Measurements from ENCODE around the gene ABCB7. TPM values are rescaled to one million over a fixed set of nuclear protein-coding genes. Genes with fewer than 3 reads are reported as not detected.
"Not testable (repeated sequence)": the region's sequence is repeated elsewhere in the genome, so short reads cannot be mapped to it uniquely, and the experiment has no call there.

ABCB7 gene
- total RNA-seq, 1 donor from 2014 or later: 35.9 TPM

DNA sequence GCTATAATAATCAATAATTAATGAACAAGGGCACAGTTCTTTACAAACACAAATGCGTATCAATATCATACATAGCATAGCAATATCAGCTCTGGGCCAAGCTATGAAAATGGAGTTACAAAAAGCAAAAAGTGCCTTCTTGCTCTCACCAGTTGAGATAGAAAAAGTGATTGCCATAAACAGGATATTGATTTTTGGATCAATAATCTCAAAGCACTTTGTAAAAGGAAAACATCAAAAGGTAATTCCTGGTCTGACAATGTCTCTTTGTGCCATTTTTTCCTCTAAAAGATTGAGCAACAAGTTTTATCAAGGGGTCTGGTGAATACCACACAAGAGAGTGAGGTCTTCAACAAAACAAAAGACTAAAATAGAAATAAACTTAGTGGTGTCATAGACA, 42.4 kb downstream of the ABCB7 start:
- no peak for ATAC-seq (ENCODE audit: poor library complexity)
- intact Hi-C loops (cut with DNase I): no loop called here
- no peak for DNase-seq

DNA sequence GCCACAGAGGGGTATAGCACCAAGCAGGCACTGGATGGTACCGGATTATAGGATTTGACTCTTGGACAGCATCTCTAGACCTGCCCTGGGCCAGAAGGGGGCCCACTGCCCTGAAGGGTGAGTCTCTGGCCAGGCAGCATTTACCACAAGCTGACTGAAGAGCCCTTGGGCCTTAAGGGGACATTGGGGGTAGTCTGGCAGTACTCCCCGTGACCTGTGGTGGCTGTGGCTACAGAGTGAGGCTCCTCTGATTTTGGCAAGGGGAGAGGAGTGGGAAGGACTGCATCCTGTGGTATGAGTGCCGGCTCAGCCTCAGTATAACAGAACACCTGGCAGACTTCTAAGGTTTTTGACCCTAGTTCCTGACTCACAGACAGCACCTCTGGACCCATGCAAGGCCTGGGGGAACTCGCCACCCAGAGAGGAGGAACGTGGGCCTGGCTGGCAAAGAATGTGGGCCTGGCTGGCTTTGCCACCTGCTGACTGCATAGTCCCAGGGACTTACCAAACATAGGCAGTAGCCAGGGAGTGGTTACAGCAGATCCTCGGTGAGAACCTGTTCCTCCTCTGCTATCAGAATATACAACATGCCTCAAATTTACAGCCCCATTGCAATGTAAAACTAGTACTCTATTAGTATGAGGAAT, 48.1 kb downstream of the ABCB7 start:
- ATAC-seq (ENCODE audit: poor library complexity) (peak; percentile 61), DNase-seq (peak; percentile 35)
- intact Hi-C loops (cut with DNase I): no loop called here

- DNase-seq (no peak), ATAC-seq (ENCODE audit: poor library complexity) (no peak)
- intact Hi-C loops (cut with DNase I): no loop called here
These were observed 49.3 kb downstream of the ABCB7 start for GRCh38 chrX:75106772-75107171.

GRCh38 chrX:75096331-75096730, 59.8 kb downstream of the ABCB7 start:
- no peak for ATAC-seq (ENCODE audit: poor library complexity)

GRCh38 chrX:75086731-75087195, 69.3 kb downstream of the ABCB7 start:
- no peak for DNase-seq
- no peak for ATAC-seq (ENCODE audit: poor library complexity)
- intact Hi-C loops (cut with DNase I): no loop called here

More at GRCh38 chrX:75096331-75096730, 59.8 kb downstream of the ABCB7 start:
- no peak for DNase-seq
- intact Hi-C loops (cut with DNase I): no loop called here

- no peak for DNase-seq
- ATAC-seq (ENCODE audit: poor library complexity): no peak
- intact Hi-C loops (cut with DNase I): no loop called here
These were observed 71.3 kb downstream of the ABCB7 start for GRCh38 chrX:75084757-75085156.

GRCh38 chrX:75076429-75076828, 79.7 kb downstream of the ABCB7 start:
- ATAC-seq (ENCODE audit: poor library complexity): no peak

GRCh38 chrX:75074475-75074874, 81.6 kb downstream of the ABCB7 start:
- DNase-seq (no peak), ATAC-seq (ENCODE audit: poor library complexity) (no peak)
- intact Hi-C loops (cut with DNase I): no loop called here

More at GRCh38 chrX:75076429-75076828, 79.7 kb downstream of the ABCB7 start:
- intact Hi-C loops (cut with DNase I): no loop called here
- no peak for DNase-seq

GRCh38 chrX:75071334-75071733, 84.7 kb downstream of the ABCB7 start:
- DNase-seq: no peak
- no peak for ATAC-seq (ENCODE audit: poor library complexity)
- intact Hi-C loops (cut with DNase I): no loop called here

GRCh38 chrX:75067931-75068330, 88.2 kb downstream of the ABCB7 start:
- ATAC-seq (ENCODE audit: poor library complexity): no peak
- DNase-seq: no peak
- intact Hi-C loops (cut with DNase I): no loop called here

DNA sequence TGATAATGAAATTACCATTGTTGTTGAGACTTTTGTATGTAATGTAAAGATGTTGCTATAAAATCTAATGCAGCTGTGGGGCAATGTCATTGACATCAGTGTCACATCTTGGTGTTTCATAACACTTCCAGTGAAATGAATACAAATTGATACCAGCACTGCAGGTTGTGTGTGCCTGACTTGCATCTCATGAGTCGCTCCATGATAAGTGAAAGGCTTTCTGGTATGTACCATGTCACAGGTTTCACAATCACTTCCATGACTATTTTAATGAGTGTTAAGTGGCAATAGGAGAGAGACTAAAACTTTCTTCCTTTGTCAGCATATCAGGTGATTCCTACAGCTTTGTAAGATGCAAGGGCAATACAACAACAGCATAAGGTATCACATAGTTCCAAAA, 94.4 kb downstream of the ABCB7 start:
- peak; percentile 36 for ATAC-seq (ENCODE audit: poor library complexity)
- intact Hi-C loops (cut with DNase I): no loop called here
- no peak for DNase-seq

GRCh38 chrX:75051047-75051446, 105.0 kb downstream of the ABCB7 start:
- DNase-seq (no peak), ATAC-seq (ENCODE audit: poor library complexity) (no peak)
- intact Hi-C loops (cut with DNase I): no loop called here

- DNase-seq: no peak
- intact Hi-C loops (cut with DNase I): no loop called here
- ATAC-seq (ENCODE audit: poor library complexity): no peak
These were observed 110.7 kb downstream of the ABCB7 start for GRCh38 chrX:75045369-75045768.

DNA sequence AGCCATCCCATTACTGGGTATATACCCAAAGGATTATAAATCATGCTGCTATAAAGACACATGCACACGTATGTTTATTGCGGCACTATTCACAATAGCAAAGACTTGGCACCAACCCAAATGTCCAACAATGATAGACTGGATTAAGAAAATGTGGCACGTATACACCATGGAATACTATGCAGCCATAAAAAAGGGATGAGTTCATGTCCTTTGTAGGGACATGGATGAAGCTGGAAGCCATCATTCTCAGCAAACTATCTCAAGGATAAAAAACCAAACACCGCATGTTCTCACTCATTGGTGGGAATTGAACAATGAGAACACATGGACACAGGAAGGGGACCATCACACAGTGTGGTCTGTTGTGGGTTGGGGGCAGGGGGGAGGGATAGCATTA, 111.9 kb downstream of the ABCB7 start:
- DNase-seq; ATAC-seq (ENCODE audit: poor library complexity); intact Hi-C loops (cut with DNase I): not testable (repeated sequence)

DNA sequence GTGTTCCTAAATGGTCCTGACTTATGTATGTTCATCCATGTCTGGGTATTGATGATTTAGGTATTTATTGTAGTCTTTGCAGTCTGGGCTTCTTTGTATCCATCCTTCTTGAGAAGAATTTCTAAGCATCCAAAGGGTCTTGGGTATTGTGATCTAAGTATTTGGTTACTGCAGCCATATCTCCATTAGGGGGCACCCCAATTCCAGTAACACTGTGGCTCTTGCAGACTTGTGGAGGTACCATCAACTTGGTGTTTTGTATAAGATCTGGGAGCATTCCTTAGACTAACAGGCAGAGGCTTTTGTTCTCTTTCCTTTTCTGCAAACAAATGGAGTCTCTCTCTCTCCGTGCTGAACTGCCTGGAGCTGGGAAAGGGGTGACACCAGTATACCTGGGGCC, 117.2 kb downstream of the ABCB7 start:
- DNase-seq (no peak), ATAC-seq (ENCODE audit: poor library complexity) (no peak)
- intact Hi-C loops (cut with DNase I): no loop called here

Other genes starting within 250 kb of the ABCB7 start
- 0.16 TPM for gene NEXMIF, start 230.8 kb downstream of the ABCB7 start, total RNA-seq
- 15.0 TPM for gene UPRT, start 117.8 kb upstream of the ABCB7 start, total RNA-seq

Measured in Right ventricle myocardium superior (tissue), 1 donor.